ENCODE results near the gene TMEM242.

The TMEM242 gene

GRCh38 chr6:157290797-157291196 is 32.5 kb downstream of the TMEM242 start:
- DNase-seq, result no peak

GRCh38 chr6:157289764-157290163 is 33.6 kb downstream of the TMEM242 start:
- no peak for DNase-seq

DNA sequence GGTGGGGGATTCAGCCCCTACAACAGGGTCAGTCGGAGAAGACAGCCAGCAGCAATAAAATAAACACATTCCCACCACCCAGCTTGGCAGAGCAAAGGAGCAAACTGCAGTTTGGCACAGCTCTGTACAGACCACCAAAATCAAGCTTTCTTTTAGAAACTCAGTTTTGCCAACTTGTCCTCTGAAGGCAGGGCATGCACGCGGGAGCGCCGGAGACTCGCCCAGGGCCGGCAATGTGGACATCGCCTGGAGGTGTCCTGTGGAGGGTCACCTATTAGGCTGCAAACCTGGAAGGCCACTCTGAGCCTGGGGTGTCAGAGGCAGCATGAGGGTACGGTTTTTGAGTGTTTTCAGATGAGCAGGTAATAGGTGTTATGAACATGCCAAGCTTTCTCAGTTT is 34.7 kb downstream of the TMEM242 start:
- DNase-seq, result no peak

DNA sequence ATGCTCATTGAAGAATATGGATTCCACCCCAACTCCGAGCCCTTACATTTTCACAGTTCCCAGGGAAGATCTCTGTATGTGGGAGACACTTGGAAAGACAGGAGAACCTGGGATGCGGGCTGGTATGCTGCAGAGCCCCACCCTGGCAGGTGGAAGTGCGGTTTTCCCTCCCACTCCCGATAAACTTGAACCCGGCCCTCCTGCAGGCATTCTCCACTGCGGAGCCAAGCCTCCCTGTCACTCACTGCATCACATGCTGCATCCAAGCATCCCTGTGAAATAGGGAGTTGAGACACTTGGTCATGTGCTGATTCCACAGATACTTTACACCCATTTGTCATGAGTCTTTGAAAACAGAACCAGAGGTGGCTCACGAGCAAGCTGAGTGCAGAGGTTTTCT is 35.4 kb downstream of the TMEM242 start:
- DNase-seq, result no peak

GRCh38 chr6:157287247-157287850 is 36.0 kb downstream of the TMEM242 start:
- no peak for DNase-seq

- no peak for DNase-seq
Observed at GRCh38 chr6:157285422-157285779, 37.9 kb downstream of the TMEM242 start.

- no peak for DNase-seq
Observed at GRCh38 chr6:157284738-157285421, 38.4 kb downstream of the TMEM242 start.

- DNase-seq, result no peak
Observed at GRCh38 chr6:157283900-157284737, 39.2 kb downstream of the TMEM242 start.

- DNase-seq, result no peak
Observed at GRCh38 chr6:157283330-157283898, 39.9 kb downstream of the TMEM242 start.

DNA sequence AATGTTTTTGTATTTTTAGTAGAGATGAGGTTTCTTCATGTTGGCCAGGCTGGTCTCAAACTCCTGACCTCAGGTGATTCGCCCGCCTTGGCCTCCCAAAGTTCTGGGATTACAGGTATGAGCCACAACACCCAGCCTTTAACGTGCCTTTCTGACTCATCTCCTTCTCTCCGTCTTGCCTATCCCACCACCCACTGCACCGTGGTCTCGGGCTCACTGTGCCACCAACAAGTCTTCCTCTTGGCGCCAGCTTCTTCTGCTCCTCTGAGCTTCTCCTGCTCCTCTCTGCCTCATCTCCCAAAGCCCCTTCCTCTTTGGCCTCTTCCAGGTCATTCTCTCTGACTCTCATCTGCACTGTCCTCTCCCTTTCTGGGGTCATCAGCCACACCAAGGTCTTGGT is 41.0 kb downstream of the TMEM242 start:
- no peak for DNase-seq

DNA sequence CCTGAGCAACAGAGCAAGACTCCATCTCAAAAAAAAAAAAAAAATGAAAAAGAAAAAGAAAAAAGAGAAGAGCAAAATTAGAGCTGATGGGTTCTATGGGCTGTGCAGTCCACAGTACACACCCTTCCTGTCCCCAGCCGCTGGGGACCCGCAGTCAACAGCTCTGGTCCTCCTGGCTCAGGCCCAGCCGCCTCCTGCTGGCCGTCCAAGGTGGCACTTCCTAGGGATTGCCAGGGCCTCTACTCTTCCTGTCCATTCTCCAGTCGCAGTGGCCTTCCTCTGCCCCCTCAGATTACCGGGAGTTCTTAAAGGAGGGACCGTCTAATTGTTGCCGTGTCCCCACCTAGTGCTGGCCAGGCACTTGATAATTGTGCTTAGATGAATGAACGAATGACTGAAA is 41.7 kb downstream of the TMEM242 start:
- DNase-seq, result no peak

DNA sequence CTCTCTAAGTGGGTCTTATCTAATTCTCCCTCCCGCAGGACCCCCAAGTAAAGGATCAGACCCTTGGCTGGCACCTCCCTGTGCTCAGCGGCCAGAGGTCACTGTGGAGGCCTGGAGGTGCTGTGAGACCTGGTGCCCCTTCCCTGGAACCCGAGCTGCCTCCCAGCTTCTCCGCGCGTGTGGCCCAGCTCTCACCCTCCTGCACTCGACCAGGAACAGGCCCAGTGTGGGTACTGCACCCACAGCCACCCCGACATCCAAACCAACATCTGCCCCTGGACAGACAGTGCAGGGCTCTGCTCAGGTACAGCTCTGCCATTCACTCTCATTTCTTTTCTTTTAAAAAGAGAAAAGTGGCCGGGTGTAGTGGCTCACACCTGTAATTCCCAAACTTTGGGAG is 42.4 kb downstream of the TMEM242 start:
- DNase-seq, result no peak

- no peak for DNase-seq
Observed at GRCh38 chr6:157280157-157280556, 43.2 kb downstream of the TMEM242 start.

DNA sequence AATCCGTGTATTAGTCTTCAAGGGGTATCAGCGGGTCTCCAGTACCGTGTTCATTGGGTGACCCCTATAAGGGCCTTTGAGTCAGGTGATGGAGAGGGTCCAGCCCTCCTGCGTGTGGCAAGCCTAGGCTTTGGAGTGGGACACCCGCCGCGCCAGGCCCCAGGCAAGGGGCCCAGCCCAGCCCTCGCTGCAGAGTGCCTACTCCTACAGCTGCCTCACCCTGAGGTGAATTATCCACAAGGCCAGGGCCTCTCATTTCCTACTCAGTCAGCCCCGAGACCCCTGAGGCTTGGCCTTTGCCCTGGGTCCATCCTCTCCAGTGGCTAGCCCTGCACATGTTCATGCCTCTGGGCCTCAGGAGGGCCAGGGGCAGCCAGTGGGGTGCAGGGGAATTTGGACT is 45.1 kb downstream of the TMEM242 start:
- DNase-seq, result no peak

GRCh38 chr6:157276731-157277130 is 46.6 kb downstream of the TMEM242 start:
- no peak for DNase-seq

DNA sequence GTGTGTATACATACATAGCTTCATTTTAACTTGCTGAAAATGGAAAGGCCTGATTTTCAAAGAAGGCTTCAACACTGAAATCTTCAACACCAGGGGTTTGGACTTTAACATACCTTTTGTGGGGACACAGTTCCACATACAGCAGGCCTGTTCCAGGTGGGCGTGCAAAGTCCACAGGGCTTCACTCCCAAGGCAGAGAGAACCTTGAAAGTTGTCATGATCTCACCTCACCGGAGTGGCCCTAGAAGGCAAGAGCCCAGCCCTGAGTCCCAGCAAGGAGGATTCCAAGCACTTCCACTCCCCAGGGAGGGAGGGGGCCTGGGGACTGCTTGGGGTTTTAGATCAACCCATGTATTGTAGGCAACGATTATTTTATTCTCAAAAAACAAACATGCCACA is 47.2 kb downstream of the TMEM242 start:
- no peak for DNase-seq

- peak in 48 of 56 donors; percentile 18 to 87 (median 60) for DNase-seq
Observed at GRCh38 chr6:157274471-157275226, 48.7 kb downstream of the TMEM242 start.

GRCh38 chr6:157273756-157274470 is 49.4 kb downstream of the TMEM242 start:
- peak in 24 of 56 donors; percentile 6 to 65 (median 22) for DNase-seq

DNA sequence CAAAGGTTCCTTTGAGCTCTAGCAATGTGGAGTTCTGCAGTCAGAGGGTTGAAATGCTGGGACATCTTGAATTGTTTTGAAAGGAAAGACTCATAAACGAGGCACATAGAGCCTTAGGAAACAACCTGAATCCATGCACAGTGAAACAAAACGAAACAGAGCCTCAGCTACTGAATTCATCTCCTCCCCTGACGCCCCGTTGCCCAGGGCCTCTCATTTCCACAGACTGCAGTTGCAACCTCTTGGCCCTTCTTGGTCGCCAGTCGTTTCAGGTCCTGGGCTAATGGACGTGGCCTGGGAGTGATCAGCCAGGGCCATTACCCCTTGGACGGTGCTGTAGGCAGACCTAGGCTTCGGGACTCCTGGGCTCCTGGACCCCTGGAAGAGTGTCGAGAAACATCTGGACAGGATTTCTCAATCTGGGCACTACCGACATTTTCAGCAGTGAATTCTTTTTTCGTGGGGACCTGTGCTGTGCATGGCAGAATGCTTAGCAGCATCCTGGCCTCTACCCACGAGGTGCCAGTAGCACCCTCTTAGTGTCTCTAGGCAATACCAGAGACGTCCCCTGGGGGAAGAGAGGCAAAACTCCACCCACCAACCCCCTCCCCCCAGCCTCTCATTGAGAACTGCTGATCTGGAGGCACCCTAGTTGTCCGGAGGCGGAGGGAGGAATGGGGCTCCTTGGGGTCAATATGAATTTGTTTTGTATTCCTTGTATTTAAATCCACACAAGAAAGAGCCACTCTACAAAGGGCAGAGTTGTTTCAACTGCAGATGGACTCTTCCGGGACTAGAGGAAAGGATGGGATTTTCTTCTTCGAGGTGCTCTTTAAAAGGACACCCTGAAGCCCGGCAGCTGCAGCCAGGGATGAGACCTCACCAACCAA is 50.2 kb downstream of the TMEM242 start:
- DNase-seq, result no peak

DNA sequence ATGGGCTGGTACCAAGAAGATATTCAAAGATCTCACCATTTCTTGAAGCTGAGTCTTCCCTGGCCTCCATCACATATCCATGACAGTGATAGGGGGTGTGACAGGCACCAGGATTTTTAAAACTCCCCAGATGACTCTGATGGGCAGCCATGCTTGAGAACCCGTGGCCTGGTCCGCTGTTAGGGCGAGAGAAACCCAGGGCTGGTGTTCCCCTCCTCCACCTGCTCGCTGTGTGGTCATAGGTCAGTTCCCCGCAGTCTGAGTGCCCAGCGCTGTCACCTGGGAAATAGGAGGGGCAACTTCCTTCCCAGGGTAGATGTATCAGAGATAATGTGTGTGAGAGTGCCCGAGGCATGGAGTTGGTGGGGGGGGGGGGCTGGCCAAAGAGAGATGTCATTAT is 50.9 kb downstream of the TMEM242 start:
- DNase-seq, result no peak
